ENCODE data around the gene HSPBP1.
A peak's percentile ranks its signal among the peaks of the same experiment; 100 is the strongest.

The HSPBP1 gene

DNA sequence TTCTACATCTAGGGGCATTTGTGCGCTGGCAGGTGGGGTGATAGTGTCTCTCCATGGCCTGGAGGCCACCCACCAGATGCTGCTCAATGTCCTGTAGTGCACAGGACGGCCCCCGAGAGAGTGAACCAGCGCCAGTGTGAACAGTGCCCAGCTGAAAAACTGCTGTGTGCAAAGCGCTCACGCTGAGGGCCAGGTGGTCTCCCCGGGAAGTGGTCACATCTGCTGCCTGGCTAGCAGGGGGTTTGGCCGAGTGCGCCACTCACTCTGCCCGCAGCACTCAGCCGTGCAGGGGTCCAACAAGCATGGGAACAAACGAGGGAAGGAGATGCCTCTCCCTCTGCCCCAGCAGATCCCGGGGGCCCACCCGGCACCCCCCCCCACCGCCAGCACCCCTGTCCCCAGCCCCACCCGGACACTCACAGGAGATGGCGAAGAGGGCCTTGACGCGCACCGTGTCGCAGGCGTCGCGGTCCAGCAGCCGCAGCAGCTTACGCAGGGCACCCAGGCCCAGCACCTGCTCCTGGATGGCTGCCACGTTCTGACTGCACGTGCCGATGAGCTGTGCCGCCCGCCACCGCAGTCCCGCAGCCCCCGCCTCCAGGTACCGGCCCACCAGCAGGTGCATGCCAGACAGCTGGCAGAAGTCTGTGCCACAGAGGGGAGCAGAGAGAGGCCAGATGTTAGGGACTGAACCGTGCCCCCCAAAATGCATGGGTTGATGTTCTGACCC, 5.8 kb downstream of the HSPBP1 start:
- DNase-seq, result no peak

DNA sequence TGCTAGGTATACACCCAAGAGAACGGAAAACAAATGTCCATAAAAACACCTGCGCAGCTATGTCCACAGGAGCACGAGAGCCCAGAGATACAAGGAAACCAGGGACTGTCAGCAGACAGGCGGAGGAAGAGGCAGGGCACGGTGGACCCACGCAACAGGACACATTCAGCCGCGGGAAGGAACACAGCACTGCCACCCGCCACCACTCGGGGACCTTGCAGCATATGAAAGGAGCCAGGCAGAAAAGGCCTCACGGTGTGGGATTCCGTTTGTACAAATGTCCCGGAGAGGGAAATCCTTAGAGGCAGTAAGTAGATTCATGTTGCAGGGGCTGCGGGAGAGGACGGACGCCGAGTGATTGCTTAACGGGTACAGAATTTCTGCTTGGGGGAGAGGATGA, 7.8 kb downstream of the HSPBP1 start:
- no peak for DNase-seq

DNA sequence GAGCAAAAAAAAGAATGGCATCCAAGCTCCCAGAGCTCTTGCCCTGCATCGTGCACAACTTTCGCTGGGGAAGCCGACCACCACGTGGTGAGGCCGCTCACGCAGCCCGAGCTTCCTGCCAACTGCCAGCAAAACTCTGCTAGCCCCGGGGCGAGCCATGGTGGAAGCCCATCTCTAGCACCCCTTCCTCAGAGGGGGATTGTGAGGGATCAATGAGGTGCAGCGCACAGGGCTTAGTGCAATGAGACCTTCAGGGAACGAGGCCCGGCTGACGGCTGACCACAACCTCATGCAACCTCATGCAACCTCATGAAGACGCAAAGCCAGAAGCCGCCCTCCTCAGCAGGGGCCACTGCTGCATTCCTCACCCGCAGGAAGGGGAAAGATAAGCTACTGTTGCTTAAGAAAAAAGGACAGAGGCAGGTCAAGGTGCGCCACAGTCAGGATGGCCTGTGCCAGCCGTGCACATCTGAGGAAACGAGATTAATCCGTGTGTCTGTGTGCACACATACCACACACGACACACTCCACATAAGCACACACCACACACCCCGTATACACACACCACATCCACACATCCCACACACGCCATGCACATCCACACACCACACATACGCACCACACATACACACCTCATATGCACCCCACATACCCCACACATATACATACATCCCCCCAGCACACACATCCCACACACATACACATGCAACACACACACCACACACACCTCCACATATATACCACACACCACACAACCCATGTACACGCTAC, 9.6 kb downstream of the HSPBP1 start:
- DNase-seq, result no peak

DNA sequence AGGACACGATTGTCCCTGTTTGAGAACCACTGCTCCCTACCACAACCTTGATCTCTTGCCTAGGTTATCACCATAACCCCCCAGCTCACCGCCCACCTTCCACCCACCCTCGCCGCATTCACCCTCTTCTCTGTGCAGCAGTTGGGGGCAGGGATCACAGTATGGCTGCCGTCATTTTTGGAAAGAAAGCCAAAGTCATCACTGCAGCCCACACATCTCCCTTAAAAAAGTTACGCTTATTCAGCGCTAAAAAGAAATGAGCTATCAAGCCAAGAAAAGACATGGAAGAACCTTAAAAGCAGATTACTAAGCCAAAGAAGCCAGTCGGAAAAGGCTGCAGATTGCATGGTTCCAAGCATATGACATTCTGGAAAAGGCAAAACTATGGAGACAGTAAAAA, 10.6 kb downstream of the HSPBP1 start:
- DNase-seq, result no peak

DNA sequence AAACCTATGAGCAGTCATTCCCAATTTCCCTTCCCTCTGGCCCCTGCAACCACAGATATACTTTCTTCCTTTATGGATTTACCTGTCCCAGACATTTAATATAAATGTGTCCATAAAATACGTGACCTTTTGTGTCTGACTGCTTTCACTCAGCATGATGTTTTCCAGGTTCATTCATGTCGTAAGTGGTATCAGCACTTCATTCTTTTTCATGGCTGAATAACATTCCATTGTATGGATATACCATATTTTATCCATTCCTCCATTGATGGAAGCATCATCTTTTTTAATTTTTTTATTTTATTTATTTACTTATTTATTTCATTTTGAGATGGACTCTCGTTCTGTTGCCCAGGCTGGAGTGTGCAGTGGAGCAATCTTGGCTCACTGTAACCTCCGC, 13.1 kb downstream of the HSPBP1 start:
- no peak for DNase-seq

DNA sequence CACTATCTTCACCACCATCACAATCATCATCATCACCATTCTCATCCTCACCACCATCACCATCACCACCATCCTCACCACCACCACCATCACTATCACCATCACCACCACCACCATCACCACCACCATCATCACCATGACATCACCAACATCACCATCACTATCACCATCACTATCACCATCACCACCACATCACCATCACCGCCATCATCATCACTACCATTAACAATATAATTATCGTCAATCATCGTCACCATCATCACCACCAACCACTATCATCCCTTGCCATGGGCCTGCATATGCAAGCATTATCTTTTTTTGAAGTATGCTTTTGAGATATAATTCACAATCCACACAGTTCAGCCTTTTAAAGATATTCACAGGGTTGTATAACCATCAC, 13.5 kb downstream of the HSPBP1 start:
- no peak for DNase-seq

DNA sequence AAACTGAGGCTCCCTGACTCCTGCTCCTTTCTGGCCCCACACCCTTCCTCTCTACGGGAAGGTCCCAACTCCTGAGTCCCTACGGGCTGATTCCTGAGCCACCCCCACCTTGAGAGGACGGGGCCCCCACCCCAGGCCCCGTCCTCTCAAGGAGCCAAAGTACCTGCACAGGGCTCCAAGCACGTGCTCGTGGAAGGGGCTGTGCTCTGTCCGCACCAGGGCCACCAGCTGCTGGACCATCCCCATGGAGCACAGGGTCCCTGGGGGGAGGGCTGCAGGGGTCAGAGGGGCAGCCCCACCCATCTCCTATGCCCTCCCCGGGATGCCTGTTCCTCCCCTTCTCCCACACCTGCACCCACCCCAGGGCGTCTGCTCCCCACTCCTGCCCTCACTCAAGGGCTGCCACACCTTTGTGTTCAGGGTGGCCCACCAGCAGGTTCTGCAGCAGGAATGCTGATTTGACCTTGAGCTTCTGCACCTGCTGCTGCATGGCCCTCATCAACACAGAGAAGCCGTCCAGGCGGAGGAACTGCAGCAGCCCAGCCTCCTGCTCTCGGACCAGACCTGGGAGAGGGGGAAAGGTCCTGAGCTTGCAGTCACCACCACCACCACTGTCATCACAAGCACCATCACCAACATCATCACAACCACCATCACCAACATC, 14.1 kb downstream of the HSPBP1 start:
- no peak for DNase-seq

DNA sequence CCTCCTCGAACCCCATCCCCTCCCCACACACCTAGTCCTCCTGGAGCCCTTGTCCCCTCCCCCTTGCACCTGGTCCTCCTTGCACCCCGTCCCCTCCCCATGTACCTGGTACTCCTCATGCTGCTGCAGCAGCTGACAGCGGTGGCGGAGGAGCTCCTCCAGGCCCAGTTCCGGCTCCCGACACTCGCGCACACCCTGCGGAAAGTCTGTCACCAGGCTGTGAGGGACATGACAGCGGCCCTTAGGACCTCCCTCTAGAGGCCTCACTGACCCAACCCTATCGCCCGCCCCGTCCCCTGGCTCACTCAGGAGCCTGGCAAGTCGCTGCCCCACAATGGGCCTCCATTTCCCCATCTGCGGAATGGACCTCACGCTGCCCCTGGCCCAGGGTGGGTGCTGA, 14.7 kb downstream of the HSPBP1 start:
- no peak for DNase-seq

DNA sequence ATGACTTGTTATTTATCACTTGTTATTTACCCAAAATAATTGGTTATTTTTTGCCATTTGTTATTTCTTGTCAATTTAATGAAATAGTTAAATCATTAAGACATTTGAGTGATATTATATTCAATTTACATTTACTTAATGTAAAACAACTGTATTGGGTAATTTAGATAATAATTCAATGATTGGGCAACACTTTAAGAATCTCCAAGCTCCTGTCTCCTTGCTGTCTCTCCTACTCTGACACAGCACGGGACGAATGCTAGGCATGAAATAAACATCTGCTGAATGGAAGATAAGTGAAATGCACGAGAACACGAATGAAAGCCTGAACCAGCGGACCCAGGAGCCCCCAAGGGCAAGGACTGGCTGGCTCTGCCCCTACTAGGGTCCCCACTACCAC, 15.4 kb downstream of the HSPBP1 start:
- DNase-seq, result no peak

DNA sequence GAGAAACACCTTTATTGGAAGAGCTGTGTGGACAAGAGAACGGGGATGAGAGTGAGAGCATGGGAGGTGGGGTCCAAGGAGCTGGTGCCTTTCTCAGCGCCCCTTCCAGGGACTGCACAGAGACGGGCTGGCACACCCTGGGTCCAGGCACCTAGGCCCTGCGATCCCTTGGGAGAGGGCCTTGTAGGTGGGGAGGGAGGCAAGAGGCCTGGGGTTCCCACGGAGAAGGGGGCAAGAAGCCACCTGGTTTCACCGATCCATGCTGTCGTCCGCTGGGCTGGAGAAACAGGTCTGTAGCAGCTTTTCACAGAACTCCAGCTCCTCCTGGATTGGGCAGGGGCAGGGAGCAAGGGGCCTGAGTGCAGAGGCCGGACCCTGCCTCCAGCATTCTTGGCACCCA, 17.6 kb downstream of the HSPBP1 start:
- DNase-seq, result no peak

DNA sequence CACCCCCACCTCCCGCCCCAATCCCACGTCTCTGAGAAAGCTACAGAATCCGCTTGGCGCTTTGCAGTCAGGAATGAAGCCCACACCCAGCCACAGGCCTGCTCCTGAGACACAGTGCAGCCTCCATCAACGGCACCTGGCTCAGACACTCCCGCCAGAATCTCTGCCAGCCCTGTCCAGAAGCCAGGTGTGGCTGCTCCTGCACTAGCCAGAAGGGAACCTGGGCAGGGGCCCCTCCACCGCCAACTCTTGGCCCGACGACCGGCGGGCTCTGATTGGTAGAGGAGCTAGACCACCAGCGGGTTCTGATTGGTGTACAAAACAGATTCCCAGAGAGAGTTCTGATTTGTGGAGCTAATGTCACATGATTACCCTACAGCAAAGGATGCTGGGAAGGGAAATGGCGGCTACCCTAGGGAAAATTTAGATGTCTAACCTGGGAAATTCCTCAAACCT, 18.2 kb downstream of the HSPBP1 start:
- no peak for DNase-seq

DNA sequence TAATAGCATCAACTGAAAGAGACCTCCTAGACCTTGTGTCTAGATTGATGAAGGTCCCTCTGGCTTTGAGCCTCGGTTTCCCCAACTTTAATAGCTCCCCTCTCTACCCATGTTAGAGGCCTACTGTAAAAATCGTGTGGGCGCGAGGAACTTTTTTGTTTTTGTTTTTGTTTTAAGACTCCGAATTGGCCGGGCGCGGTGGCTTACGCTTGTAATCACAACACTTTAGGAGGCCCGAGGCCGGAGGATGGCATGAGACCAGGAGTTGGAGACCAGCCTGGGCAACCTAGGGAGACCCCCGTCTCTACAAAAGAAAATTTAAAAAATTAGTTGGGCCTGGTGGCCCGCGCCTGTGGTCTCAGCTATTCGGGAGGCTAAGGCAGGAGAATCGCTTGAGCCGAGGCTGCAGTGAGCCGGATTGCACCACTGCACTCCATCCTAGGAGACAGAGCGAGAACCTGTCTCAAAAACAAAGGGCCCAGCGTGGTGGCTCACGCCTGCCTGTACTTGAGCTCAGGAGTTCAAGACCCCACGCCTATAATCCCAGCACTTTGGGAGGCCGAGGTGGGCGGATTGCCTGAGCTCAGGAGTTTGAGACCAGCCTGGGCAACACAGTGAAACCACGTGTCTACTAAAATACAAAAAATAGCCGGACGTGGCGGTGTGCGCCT, 20.2 kb downstream of the HSPBP1 start:
- no peak for DNase-seq

DNA sequence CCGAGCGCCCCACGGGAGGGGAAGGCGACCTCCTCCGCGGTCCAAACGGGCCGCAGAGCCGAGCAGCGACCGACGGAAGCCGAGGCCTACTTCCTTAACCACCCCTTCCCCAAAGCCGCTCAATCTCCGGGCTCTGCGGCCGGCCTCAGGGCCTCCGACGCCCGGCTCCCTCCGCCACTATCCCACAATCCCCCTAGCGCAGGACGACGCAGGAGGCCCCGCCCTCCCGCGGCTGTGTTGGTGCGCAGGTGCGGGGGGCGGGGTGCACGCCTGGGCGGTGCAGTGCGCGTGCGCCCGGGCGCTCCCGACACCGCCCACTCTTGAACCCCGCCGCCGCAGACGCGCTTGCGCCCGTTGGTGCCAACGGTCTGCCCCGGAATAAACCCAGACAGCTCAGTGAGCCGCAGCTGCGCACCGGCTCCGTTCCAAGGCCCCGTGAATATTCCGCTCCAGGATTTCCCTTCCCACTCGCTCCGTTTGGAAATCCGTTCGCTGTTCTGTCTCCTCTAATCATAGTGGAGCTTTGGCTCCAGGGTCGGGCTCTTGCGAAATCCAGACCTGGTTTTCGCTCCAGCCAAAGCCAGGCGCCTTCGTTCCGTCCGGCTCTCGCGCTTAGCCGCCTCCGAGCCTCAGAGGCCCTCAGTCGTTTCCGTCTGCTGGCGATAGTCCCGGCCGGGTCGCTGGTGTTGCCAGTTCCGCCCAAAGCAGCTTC, 20.9 kb downstream of the HSPBP1 start, which contains the start of gene PPP6R1:
Gene PPP6R1, minus strand, starts transcription at position 190 of the 712 bp plus-strand sequence. CDS start 11,914 bp downstream, outside the sequence.
- DNase-seq, result peak; percentile 94

DNA sequence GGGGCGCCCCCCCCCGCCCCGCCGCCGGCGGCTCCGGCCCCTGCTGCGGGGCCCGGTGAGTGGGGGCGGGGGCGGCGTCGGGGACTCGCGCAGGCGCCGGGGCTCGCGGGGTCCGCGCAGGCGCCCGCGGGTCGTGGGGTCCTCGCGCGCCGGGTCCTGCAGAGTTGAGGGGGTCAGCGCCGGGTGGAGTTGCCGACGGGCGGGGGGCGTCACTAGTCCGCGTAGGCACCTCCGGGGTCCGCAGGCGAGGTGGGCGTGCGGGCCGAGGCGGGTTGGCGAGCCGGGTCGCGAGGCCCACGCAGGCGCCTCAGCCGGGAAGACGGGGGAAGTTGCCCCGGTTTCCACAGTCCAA, 21.5 kb downstream of the HSPBP1 start:
- DNase-seq, result no peak

DNA sequence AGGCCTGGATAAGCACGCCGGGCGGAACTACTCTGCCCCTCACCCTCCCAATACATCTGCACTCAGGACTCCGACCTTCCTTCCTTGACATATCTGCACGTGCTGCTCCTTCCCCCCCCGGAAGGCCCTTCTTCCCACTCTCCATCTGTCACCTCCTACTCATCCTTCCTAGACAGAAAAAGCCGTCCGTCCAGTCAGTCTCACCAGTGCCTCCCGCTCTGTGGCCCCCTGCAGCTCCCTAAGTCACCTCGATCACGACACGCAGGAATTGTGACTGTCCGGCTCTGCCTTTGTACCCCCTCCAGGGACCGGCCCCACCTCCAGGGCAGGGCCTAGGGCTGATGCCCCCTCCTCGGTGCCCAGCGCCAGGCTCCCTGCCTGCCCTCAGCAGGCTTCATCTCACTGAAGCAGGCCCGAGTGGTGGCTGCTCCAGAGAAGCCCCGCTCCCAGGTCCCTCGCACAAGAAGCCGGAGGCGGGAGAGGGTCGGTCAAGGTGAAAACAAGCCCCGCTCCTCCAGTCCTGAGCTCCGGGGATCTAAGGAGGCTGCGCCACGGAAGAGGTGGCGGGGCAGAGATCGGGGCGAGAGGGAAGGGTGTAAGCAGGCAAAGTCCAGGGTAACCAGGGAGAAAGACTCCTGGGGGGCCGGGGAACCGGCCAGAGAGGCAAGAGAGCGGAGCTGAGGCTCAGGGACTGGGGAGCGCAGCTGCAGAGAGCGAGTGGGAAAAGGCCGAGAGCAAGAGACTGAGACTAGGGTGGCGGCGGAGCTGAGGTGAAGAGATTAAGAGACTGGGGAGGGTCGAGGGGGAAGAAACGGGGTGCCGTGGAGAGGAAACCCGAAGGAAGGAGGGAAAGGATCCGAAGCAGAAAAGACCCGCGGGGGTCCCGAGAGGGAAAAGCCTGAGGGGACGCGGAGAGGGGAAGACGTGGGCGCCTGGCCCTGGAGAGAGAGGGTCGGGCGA, 22.2 kb downstream of the HSPBP1 start:
- DNase-seq, result no peak

DNA sequence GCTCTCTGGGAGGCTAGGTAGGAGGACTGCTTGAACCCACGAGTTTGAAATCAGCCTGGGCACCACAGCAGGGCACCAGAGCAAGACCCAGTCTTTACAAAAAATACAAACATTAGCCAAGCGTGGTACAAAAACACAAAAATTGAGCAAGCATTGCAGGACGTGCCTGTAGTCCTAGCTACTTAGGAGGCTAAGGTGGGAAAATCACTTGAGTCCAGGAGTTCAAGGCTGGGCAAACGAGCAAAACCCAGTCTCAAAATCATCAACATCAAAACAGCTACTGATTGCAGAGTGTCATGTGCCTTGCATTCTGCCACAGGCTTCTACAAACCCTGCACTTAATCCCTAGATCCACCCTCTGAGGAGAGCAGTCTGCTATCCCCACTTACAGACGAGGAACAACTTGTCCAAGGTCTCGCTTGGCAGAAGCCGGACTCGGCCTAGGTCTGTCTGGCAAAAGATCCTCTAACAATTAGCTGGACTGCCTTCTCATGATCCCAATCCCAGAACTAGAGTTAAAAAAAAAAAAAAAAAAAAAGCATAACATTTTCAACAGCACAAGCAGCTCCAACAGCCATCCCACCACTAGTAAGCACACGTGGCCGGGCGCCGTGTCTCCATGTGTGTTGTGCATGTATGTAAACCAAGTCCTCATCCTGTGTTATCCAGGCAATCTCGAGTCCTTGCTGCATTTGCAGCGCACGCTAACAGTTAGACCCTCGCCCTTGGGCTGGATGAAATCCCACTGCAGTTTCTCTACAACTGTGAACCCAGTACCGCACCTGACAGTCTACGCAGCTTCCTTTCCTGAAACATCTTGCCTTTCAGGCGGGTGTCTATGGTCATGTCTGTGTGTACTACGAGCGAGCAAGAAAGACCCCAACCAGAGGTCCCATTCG, 23.1 kb downstream of the HSPBP1 start:
- DNase-seq, result no peak

DNA sequence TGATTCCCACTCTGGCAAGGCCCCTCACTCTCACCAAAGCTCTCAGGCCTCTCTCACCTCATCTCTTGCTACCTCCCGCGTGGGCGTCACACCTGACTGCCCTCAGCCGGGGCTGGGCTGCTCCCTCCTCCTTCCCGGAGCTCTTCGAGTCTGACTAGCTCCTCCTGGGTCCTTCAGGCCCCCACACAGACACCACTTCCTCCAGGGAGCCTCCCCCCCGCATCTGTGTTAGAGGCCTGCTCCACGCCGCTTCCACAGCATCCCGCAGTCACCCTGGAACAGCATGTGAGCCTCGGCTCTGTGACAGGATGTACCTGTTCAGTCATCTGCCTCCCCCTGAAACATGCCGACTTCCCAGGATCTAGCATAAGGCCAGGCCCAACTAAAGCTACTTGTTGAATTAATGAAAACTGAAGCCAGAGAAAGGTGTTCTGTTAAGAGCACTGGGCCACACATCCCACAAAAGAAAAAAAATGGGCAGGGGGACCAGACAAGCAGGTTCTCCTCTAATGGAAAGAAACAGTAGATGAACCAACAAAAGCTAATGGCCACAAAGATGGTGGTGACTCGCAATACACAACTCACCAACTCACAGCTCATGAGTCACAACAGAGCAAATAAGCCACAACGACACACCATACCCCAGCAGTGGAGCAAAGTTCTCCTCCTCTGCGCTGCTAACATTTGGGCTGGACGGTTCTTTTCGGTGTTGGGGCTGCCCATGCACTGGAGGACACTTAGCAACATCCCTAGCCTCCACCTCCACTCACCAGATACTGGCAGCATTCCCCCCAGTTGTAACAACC, 24.1 kb downstream of the HSPBP1 start:
- DNase-seq, result no peak

DNA sequence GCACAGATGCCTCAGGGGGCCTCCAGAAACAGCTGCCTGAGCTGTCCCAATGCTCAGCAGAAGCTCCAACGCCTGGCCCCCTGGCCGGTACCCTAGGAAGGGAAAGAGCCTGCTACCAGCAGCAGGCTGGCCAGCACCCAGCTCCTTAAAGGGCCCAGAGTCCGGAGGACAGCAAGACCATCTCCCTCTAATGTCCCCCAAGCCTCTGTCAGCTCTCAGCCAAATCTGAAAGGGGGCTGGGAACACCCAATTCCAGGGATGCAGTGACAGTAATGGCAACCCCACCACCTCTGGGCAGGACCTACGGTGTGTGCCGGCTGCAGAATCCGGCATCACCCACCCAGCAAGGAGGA, 25.3 kb downstream of the HSPBP1 start:
- no peak for DNase-seq

DNA sequence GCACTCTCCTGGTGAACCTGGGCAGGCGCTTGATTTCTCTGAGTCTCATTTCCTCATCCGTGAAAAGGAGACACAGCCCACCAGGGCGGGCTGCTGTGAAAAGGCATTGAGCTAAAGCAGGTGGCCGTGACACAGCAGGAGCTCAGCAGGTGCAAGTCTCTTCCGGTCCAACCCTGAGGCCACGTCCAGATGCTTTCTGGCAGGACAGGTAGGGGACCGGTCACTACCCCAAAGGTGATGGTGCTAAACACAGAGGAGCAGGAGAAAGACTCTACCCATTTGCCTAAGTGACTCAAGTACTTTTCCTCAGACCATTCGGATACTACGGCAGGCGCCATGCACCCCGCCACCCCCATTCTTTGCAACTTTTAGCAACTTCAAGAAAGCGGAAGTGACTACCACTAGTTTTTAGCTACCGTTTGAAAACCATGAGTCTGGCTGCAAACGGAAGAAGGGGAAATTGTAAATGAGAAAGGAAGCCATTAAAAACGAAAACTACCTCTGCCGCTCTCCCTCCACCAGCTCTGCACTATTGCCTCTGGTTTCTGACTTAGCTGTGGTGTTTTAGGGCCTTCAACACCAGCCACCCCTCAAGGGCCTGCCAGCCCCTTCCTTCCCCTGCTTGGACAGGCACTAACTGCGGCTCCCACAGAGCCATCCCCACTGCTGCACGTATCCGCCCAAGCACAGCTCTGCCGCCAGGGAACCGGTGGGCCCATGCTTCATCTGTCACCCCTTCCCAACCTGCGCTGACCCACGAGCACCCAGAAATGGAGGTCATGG, 25.9 kb downstream of the HSPBP1 start:
- peak; percentile 73 for DNase-seq

All from SIG-M5 (cell line).